ENCODE results near the gene RPS2. TPM values are rescaled to one million over a fixed set of nuclear protein-coding genes. Genes with fewer than 3 reads are reported as not detected.

The RPS2 gene
- total RNA-seq, 3 donors from 2014 or later: 1,284 to 2,138 (median 1,849) TPM

DNA sequence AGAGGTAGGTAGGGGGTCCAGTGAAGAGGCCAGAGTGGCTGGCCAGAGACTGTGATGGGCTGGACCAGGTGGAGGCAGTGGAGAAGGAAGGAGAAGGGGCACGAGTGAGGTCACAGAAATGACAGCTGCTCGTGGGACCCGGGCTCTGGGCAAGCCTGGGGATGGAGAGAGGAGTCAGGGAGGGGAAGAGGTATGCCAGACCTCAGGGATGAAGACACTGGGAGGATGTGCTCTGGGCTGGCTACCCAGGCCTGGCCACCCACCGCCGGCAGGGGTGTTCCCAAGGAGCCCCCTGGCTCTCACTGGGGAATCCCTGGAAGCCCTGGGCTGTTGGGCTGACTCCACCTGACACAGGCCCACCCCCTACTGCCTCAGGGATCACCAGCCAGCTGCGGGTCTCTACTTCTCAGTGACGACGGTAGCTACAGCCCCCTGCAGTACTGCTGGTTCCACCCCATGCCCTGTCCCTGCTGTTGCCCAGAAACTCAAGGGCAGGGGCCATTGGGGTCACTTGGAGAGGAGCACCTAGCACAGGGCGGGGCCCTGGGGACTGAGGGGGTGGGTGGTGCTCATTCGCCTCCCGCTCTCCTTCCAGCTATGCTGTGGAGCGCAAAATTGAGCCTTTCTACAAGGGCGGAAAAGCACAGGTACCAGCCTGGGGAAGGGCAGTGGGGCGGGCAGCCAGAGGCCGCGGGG lies 9.0 kb upstream of the RPS2 start:
- intact Hi-C loops (cut with DNase I, micrococcal nuclease): no loop called here
- peak in 2 of 3 donors; percentile 31 to 48 for DNase-seq
- Histone ChIP-seq H3K4me1 (ENCODE audit: low read depth) (peaks cover 16% of the 10 kb centered on the region), H3K36me3 (ENCODE audit: low read depth) (no peaks in the 10 kb centered on the region), H3K9me3 (no peaks in the 10 kb centered on the region), H3K4me3 (no peak overlapping the region)
- no peak for ATAC-seq
- TF ChIP-seq, protein P1, sequence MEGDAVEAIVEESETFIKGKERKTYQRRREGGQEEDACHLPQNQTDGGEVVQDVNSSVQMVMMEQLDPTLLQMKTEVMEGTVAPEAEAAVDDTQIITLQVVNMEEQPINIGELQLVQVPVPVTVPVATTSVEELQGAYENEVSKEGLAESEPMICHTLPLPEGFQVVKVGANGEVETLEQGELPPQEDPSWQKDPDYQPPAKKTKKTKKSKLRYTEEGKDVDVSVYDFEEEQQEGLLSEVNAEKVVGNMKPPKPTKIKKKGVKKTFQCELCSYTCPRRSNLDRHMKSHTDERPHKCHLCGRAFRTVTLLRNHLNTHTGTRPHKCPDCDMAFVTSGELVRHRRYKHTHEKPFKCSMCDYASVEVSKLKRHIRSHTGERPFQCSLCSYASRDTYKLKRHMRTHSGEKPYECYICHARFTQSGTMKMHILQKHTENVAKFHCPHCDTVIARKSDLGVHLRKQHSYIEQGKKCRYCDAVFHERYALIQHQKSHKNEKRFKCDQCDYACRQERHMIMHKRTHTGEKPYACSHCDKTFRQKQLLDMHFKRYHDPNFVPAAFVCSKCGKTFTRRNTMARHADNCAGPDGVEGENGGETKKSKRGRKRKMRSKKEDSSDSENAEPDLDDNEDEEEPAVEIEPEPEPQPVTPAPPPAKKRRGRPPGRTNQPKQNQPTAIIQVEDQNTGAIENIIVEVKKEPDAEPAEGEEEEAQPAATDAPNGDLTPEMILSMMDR (IDR thresholded peaks at IDR 0.05): no peak

DNA sequence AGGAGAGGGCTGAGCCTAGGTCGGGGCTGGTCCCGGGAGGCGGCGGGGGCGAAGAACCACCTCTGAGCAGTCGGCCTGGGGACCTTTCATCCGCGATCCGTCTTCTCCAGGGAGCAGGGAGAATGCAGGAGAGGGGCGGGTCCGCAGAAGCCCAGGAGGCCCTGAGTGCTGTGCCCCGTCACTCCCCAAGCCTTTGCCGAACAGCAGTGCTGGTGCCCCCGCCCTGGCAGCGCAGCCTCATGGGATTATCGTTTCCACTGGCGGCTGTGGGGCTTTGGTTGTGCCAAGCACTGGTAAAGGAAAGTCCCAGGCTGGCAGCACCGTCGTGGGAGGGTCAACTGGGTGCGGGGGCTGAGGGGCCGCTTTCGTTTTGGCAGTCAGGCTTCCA lies 7.9 kb upstream of the RPS2 start:
- H3K4me3 ChIP-seq: peak overlapping the region; percentile 73
- peaks cover 16% of the 10 kb centered on the region for H3K4me1 ChIP-seq (ENCODE audit: low read depth)
- peak; percentile 43 for ATAC-seq
- TF ChIP-seq, protein P1 (IDR thresholded peaks at IDR 0.05): no peak
- peak in 2 of 3 donors; percentile 51 to 66 for DNase-seq
- intact Hi-C loops (cut with DNase I, micrococcal nuclease): no loop called here
- H3K36me3 ChIP-seq (ENCODE audit: low read depth): no peaks in the 10 kb centered on the region
- H3K9me3 ChIP-seq: no peaks in the 10 kb centered on the region

- peak; percentile 94 to 97 (median 97) for DNase-seq
- intact Hi-C loops (cut with DNase I, micrococcal nuclease): no loop called here
- peak; percentile 96 for ATAC-seq
Measured at GRCh38 chr16:1971796-1972489, 7.3 kb upstream of the RPS2 start, which contains the start of gene TBL3. Gene TBL3 (plus strand): TSS chr16:1972053. CDS start chr16:1972165, 112 bp downstream.

DNA sequence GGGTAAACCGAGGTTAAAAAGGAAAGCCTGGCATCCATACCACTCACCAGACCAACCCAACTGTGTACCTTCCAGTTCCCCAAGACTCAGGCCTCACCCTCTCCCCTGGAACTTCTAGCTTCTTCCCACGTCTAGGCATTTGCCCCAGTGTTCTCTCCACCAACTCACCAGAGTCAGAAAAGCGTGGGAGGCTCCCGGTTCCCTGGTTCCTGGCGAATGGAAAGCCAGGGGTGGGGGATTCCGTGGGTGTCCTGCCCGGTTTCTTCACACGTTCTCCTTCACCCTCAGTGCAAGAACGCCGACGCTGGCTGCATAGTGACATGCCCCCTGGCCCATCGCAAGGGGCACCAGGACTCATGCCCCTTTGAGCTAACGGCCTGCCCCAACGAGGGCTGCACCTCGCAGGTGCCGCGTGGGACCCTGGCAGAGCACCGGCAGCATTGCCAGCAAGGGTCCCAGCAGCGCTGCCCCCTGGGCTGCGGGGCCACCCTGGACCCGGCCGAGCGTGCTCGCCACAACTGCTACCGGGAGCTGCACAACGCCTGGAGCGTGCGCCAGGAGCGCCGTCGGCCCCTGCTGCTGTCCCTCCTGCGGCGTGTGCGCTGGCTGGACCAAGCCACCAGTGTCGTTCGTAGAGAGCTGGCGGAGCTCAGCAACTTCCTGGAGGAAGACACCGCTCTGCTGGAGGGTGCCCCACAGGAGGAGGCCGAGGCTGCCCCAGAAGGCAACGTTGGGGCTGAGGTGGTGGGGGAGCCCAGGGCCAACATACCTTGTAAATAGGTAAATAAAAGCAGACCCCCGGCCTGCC lies 3.7 kb upstream of the RPS2 start:
- TF ChIP-seq, protein P1 (IDR thresholded peaks at IDR 0.05): no peak
- Histone ChIP-seq H3K36me3 (ENCODE audit: low read depth) (no peaks in the 10 kb centered on the region), H3K4me1 (ENCODE audit: low read depth) (peaks cover 29% of the 10 kb centered on the region), H3K4me3 (no peak overlapping the region), H3K9me3 (no peaks in the 10 kb centered on the region)
- DNase-seq (no peak), ATAC-seq (no peak)
- intact Hi-C loops (cut with DNase I, micrococcal nuclease): no loop called here

More at GRCh38 chr16:1971796-1972489, 7.3 kb upstream of the RPS2 start, which contains the start of gene TBL3:
- H3K4me1 ChIP-seq (ENCODE audit: low read depth): peaks cover 16% of the 10 kb centered on the region
- no peaks in the 10 kb centered on the region for H3K36me3 ChIP-seq (ENCODE audit: low read depth)
- TF ChIP-seq, protein P1 (IDR thresholded peaks at IDR 0.05): no peak
- H3K9me3 ChIP-seq: no peaks in the 10 kb centered on the region
- peak within 1 kb of the TSS; percentile 73 for H3K4me3 ChIP-seq

DNA sequence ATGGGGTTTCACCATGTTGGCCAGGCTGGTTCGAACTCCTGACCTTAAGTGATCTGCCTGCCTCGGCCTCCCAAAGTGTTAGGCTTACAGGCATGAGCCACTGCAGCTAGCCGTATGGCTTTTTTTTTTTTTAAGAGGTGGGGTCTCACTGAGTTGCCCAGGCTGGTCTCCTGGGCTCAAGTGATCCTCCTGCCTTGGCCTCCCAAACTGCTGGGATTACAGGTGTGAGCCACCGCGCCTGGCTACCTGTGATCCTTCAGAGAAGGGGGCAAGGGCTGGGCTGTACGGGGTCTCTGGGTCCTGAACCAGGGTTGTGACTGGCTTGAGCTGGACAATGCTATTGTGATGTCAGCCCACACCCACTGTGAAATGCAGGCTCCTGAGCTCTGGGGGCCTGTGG lies 1.8 kb upstream of the RPS2 start, which contains the start of gene RNF151:
Gene RNF151, plus strand, starts transcription at position 397 of the 400 bp plus-strand sequence. CDS start 26 bp downstream, outside the sequence.
- intact Hi-C loops (cut with DNase I, micrococcal nuclease): no loop called here
- Histone ChIP-seq H3K9me3 (no peaks in the 10 kb centered on the region), H3K36me3 (ENCODE audit: low read depth) (peaks cover 2% of the 10 kb centered on the region), H3K4me3 (no peak within 1 kb of the TSS), H3K4me1 (ENCODE audit: low read depth) (peaks cover 20% of the 10 kb centered on the region)
- DNase-seq (no peak), ATAC-seq (no peak)
- TF ChIP-seq, protein P1 (IDR thresholded peaks at IDR 0.05): no peak
